Esophagus squamous epithelium (tissue), 5 donors: ENCODE measurements around the gene CATSPER1. TPM values are rescaled to one million over a fixed set of nuclear protein-coding genes. Genes with fewer than 3 reads are reported as not detected.

Source experiments
- DNase-seq: peaks from one replicate; lab custom pipeline; 2025; lab: John Stamatoyannopoulos, UW
- H3K27ac ChIP-seq, 4 donors: fragments of 200-600 bp; sonication (generic); one replicate each; pipeline ENCODE4 v1.5.1; 2016 to 2019; ENCODE audit warnings: mild to moderate bottlenecking in 1 of 4
- H3K27me3 ChIP-seq, 4 donors: fragments of 200-600 bp; sonication (generic); 1 replicate in 3 of 4; 2 replicates in 1 of 4; pipeline versions ENCODE4 v1.5.1 to v1.6.0; 2017 to 2021; ENCODE audit warnings: antibody characterized with exemption in 1 of 4
- H3K36me3 ChIP-seq, 3 donors: fragments of 200-600 bp; sonication (generic); one replicate each; pipeline ENCODE4 v1.5.1; 2016 to 2019
- H3K4me1 ChIP-seq, 3 donors: fragments of 200-600 bp; sonication (generic); one replicate each; pipeline ENCODE4 v1.5.1; 2017 to 2019
- H3K4me3 ChIP-seq, 4 donors: fragments of 200-600 bp; sonication (generic); 1 replicate in 3 of 4; 2 replicates in 1 of 4; pipeline ENCODE4 v1.5.1; 2016 to 2019; ENCODE audit warnings: mild to moderate bottlenecking in 2 of 4, moderate library complexity in 1 of 4
- H3K9me3 ChIP-seq, 3 donors: fragments of 200-600 bp; sonication (generic); one replicate each; pipeline ENCODE4 v1.5.1; 2016 to 2019
- POLR2A ChIP-seq, 4 donors: fragments of 450-650 bp; IDR thresholded peaks; one replicate each; pipeline ENCODE4 v1.6.1; 2017; ENCODE audit warnings: antibody characterized with exemption in 4 of 4, mild to moderate bottlenecking in 4 of 4, moderate library complexity in 3 of 4
- WGBS, 2 donors: methylation state at CpG; one replicate each; pipeline ENCODE4 v1.1.5; 2018; 5-methylcytosine and 5-hydroxymethylcytosine counted together
- intact Hi-C: fragments of 100-400 bp; cut with DNase I; formaldehyde crosslinking; loops from one replicate; pipeline ENCODE4 v1.15.0; 2022
- total RNA-seq, 4 donors: library from RNA; depleted of rRNA; stranded (reverse); fragments of >200 nt; gene quantifications; one replicate each; pipeline ENCODE4 v1.1.0, GENCODE V29; 2016
- TF ChIP-seq, protein P1 (sequence below), 6 experiments: fragments of 450-650 bp in 4 of 6; fragments of 200-600 bp in 2 of 6; sonication (generic) in 2 of 6; IDR thresholded peaks; one replicate each; pipeline ENCODE4 v1.5.1; 2016 to 2019; ENCODE audit warnings: antibody characterized with exemption in 6 of 6, mild to moderate bottlenecking in 4 of 6, moderate library complexity in 4 of 6
- donor health status: DM: yes; HTN: yes; CAD: no.

CATSPER1 gene
- total RNA-seq, 4 donors from 2014 or later = not detected

DNA sequence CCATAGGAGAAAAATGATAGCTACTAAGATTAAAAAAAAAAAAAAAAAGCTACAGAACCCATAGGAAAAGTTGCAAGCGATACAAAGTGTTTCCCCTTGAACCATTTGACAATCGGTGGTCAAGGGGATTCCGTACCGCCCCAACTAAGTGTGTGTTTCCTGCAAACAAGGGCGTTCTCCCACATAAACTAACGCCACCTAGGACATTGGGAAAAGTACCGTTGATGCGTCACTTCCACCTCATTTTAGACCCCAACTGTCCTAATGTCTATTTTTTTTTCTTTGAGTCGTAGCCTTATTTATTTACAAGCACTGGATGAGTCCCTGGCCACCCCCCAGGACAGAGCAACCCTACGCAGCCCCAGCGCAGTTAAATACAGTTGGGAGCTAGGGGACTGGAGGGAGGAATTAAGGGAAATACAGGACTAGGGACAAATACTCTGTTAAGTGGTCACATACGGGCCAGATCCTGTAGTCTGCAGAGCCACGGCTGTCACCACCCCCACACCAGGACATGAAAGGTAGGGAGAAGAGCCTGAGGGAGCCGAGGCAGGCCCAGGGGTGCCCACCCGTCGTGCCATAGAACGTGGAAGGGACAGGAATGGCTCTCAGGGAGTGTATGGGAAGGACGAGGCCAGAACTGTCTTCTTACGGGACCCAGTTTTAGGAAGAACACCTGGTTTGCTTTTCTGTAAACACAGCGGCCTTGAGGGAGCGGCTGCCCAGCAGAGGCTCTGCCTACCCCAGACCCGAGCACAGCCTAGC is 43.3 kb downstream of the CATSPER1 start:
- no peak for DNase-seq
- 63 to 76% methylated on average over 16 to 17 of the region's 22 CpGs for WGBS, 2 donors
- H3K4me3 ChIP-seq = no peak overlapping the region

DNA sequence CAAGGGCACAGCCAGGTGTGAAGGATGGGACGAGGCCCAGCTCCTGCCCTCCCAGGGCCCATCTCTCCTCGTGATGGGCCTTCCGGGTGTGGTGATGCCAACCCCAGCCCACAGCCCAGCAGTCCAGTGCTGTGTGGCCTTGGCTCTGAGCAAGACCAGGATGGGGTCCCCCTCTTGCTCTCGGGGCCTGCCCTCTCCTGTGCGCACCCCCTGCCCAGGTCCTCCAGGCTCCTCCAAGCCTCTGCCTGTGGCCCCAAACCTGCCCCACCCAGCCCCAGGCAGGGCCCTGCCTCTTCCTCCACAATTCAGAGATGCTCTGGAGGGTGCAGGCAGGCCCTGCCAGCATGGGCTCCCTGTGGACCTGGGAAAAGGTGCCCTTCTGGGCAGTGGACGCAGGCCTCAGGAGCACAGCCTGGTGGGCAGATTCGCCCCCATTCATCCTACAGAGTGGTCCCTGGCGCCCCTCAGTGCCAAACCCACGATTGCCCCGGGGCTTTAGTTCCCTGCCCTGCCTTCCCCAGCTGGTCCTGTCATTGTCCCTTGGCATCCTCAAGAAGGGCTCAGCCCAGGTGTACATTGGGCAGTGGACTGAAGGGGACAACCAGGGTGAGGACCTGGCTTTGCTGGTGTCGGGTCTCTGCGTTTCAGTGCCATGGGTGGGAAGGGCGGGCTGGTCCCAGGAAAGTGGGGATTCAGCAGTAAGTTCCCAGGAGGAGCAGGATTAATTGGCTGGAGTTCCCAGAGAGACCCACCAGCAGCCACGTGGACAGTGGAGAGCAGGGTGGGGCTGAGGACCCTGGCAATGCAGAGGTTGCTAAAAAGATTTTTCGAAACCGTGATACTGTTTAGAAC is 44.1 kb downstream of the CATSPER1 start:
- no peak overlapping the region for H3K4me3 ChIP-seq
- H3K9me3 ChIP-seq = no peaks in the 10 kb centered on the region
- no peak overlapping the region for H3K27ac ChIP-seq
- intact Hi-C loops = no loop called here
- whole genome bisulfite sequencing, 2 donors = 57 to 70% methylated on average over 6 to 12 of the region's 16 CpGs
- peaks cover 15 to 29% (median 20%) of the 10 kb centered on the region in 3 donors for H3K36me3 ChIP-seq
- no peaks in the 10 kb centered on the region for H3K27me3 ChIP-seq
- H3K4me1 ChIP-seq = no peaks in the 10 kb centered on the region
- no peak for DNase-seq
- TF ChIP-seq, protein P1, sequence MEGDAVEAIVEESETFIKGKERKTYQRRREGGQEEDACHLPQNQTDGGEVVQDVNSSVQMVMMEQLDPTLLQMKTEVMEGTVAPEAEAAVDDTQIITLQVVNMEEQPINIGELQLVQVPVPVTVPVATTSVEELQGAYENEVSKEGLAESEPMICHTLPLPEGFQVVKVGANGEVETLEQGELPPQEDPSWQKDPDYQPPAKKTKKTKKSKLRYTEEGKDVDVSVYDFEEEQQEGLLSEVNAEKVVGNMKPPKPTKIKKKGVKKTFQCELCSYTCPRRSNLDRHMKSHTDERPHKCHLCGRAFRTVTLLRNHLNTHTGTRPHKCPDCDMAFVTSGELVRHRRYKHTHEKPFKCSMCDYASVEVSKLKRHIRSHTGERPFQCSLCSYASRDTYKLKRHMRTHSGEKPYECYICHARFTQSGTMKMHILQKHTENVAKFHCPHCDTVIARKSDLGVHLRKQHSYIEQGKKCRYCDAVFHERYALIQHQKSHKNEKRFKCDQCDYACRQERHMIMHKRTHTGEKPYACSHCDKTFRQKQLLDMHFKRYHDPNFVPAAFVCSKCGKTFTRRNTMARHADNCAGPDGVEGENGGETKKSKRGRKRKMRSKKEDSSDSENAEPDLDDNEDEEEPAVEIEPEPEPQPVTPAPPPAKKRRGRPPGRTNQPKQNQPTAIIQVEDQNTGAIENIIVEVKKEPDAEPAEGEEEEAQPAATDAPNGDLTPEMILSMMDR (IDR thresholded peaks at IDR 0.05) = no peak
- TF ChIP-seq POLR2A (IDR thresholded peaks at IDR 0.05) = no peak

More for the DNA sequence above, 43.3 kb downstream of the CATSPER1 start:
- Histone ChIP-seq H3K27me3 (no peaks in the 10 kb centered on the region), H3K9me3 (no peaks in the 10 kb centered on the region), H3K36me3 (peaks cover 9 to 21% (median 12%) of the 10 kb centered on the region in 3 donors), H3K27ac (no peak overlapping the region), H3K4me1 (no peaks in the 10 kb centered on the region)
- TF ChIP-seq, protein P1 (IDR thresholded peaks at IDR 0.05) = no peak
- intact Hi-C loops = no loop called here

DNA sequence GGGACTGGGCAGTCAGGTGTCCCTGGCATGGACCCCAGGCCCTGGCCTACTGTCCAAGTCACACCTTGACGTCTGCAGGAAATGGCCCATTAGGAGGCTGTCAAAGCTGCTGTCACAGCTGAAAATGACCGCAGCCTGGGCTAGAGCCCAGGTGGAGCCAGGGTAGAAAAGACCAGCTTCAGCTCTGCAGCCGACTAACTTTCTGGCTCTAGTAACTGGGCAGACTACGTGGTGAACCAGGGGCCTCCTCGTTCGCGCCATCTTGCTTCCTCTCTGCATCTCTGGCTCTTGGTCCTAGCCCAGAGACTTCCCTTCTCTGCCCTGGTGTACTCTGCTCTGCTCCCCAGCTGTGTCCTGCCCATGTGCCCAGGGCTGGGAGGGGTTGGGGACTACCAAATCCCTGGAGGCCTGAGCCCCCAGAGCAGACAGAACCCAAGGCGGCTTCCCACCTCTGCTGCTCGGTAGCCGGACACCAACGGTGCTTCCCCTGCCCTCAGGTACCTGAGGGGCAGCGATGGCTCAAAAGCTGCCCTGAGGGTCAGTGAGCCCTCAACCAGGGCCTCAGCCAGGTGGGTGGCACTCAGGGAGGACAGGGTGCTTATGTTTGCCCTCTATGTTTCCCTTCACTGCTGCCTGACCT is 45.1 kb downstream of the CATSPER1 start:
- no peak for TF ChIP-seq POLR2A (IDR thresholded peaks at IDR 0.05)
- TF ChIP-seq, protein P1 (IDR thresholded peaks at IDR 0.05) = no peak
- no peaks in the 10 kb centered on the region for H3K4me1 ChIP-seq
- no peak for DNase-seq
- WGBS, 2 donors = 69 to 79% methylated on average over 5 to 7 of the region's 12 CpGs
- no peak overlapping the region for H3K4me3 ChIP-seq
- intact Hi-C loops = no loop called here
- no peaks in the 10 kb centered on the region for H3K9me3 ChIP-seq
- peaks cover 23 to 39% (median 24%) of the 10 kb centered on the region in 3 donors for H3K36me3 ChIP-seq
- no peak overlapping the region for H3K27ac ChIP-seq
- no peaks in the 10 kb centered on the region for H3K27me3 ChIP-seq

DNA sequence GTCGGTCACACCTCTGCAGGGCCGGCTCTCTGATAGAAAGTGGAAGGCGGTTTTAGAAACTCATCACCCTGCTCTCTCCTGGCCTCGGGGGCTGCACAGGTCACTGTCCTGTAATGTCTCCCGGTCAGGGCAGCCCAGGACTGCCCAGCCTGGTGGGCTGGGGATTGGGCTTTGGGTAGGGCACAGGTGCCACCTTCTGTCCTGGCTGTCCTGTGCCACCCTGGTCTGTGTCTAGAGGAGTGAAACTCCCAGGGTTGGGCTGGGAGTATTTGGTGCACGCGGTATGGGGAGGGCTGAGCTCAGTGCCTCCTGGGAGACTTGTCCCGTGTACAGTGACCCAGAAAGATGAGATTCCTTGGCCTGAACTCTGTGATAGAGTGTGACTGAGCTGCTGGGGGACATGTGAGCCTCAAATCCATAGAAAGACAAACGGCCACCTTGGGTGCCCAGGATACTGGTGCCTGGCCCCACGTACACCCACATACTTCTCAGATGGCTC is 47.0 kb downstream of the CATSPER1 start:
- Histone ChIP-seq H3K27me3 (no peaks in the 10 kb centered on the region), H3K36me3 (peaks cover 23 to 49% (median 25%) of the 10 kb centered on the region in 3 donors), H3K27ac (no peak overlapping the region), H3K4me1 (no peaks in the 10 kb centered on the region), H3K9me3 (no peaks in the 10 kb centered on the region), H3K4me3 (no peak overlapping the region)
- TF ChIP-seq, protein P1 (IDR thresholded peaks at IDR 0.05) = no peak
- TF ChIP-seq POLR2A (IDR thresholded peaks at IDR 0.05) = no peak
- 85 to 100% methylated on average over 1 to 7 of the region's 10 CpGs for WGBS, 2 donors
- intact Hi-C loops = no loop called here
- no peak for DNase-seq
